ENCODE data around the gene CTTN.

- TF ChIP-seq, protein P1, sequence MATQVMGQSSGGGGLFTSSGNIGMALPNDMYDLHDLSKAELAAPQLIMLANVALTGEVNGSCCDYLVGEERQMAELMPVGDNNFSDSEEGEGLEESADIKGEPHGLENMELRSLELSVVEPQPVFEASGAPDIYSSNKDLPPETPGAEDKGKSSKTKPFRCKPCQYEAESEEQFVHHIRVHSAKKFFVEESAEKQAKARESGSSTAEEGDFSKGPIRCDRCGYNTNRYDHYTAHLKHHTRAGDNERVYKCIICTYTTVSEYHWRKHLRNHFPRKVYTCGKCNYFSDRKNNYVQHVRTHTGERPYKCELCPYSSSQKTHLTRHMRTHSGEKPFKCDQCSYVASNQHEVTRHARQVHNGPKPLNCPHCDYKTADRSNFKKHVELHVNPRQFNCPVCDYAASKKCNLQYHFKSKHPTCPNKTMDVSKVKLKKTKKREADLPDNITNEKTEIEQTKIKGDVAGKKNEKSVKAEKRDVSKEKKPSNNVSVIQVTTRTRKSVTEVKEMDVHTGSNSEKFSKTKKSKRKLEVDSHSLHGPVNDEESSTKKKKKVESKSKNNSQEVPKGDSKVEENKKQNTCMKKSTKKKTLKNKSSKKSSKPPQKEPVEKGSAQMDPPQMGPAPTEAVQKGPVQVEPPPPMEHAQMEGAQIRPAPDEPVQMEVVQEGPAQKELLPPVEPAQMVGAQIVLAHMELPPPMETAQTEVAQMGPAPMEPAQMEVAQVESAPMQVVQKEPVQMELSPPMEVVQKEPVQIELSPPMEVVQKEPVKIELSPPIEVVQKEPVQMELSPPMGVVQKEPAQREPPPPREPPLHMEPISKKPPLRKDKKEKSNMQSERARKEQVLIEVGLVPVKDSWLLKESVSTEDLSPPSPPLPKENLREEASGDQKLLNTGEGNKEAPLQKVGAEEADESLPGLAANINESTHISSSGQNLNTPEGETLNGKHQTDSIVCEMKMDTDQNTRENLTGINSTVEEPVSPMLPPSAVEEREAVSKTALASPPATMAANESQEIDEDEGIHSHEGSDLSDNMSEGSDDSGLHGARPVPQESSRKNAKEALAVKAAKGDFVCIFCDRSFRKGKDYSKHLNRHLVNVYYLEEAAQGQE (IDR thresholded peaks at IDR 0.05; ENCODE audit: insufficient read depth in 1 of 2, low read depth in 2 of 2, low read length in 2 of 2), result no peak
- TF ChIP-seq POLR2AphosphoS5 (IDR thresholded peaks at IDR 0.05; ENCODE audit: low read depth, low read length) (no peak), SIN3A (IDR thresholded peaks at IDR 0.05; ENCODE audit: borderline replicate concordance, insufficient read depth, low read length) (no peak), TAF1 (IDR thresholded peaks at IDR 0.05; ENCODE audit: borderline replicate concordance, insufficient read depth, low read length) (no peak), FOXP2 (optimal IDR thresholded peaks at IDR 0.05; ENCODE audit: borderline replicate concordance, extremely low read depth, extremely low read length, insufficient read depth) (no peak)
Observed at GRCh38 chr11:70384566-70385152, 13.7 kb upstream of the CTTN start.
